Measurements from ENCODE around the gene SRD5A3.

The SRD5A3 gene

DNA sequence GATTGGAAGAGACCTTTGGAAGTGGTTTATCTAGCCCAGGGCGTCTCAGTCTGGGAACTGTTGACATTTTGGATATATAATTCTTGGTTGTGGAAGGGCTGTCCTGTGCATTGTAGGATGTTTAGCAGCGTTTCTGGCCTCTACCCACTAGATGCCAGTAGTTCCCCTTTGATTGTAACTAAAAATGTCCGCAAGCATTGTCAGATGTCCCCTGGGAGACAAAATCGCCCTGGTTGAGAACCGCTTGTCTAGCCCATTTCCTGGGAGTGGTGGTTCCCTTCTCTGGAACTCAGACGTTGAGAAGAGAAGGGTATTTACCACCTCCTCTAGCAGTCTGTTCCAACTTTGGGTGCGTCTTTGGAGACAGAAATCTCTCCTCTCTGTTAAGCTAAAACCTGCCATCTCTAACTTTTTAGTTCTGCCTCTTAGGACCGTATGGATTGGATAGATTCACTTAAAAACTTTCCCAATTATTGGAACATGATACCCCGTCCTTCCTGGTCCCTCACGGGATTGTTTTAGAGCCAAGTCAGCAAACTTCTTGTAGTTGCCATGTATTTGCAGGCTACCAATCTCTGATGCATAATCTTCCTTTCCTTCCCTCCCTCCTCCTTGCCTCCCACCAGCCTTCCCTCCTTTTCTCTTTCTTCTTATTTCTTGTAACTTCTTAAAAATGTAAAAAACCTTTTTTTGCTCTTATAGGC is 63.6 kb downstream of the SRD5A3 start:
- no peak for DNase-seq (ENCODE audit: low read depth in 2 of 2)

DNA sequence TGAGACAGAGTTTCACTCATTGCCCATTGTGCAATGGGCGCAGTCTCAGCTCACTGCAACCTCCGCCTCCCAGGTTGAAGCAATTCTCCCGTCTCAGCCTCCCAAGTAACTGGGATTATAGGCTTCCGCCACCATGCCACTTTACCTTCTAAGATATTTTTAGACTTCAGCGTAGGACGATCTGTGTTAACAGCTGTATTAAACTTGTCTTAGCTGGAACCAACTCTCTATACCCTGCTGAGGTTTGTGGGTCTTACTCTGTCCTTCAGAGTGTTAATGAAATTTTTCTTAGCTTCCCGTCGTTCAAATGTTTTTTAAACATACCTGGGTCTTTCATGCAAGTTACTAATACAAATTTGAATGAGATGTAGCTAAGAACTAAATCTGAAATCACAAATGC is 64.4 kb downstream of the SRD5A3 start:
- DNase-seq (ENCODE audit: low read depth in 2 of 2): no peak

DNA sequence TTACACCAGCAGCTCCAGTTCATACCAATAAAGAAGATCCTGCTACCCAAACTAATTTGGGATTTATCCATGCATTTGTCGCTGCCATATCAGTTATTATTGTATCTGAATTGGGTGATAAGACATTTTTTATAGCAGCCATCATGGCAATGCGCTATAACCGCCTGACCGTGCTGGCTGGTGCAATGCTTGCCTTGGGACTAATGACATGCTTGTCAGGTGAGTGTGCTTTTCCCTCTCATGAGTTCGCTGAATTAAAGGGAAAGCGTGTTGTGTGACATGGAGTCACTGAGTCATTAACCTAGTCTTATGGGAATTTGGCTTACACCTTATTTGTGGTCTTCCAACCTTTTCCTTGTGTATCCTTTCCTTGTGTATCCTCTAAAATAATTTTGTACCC is 65.6 kb downstream of the SRD5A3 start:
- DNase-seq (ENCODE audit: low read depth in 2 of 2): no peak

DNA sequence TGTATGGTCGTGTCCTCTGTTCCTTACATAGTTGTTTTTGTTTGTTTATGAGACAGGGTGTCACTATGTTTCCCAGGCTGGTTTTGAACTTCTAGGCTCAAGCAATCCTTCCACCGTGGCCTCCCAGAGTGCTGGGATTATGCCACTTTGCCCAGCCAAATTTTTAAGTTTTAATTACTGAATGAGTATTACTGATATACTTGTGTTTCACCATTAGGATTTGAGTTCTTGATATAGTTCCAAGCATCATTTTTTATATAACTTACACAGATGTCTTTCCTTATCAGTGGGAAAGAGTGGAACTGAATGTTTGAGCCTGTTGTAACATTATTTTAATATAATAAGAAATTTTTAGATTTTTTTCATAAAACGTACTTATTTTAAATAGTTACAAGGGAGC is 70.1 kb downstream of the SRD5A3 start:
- DNase-seq (ENCODE audit: low read depth in 2 of 2): no peak

All from stimulated activated CD4-positive, alpha-beta T cell treated with anti-CD3 and anti-CD28 coated beads, Interleukin-1b, Interleukin-23, amount 100 ng/mL, for 1 hour (primary cell).